ENCODE data around the gene GNLY.

GRCh38 chr2:85649201-85650190 is 44.7 kb upstream of the GNLY start:
- TF ChIP-seq GATA1 (IDR thresholded peaks at IDR 0.05; ENCODE audit: low read depth, low read length) = no peak
- no peak for TF ChIP-seq POLR2A (IDR thresholded peaks at IDR 0.05; ENCODE audit: low read length)

All from erythroblast (primary cell).